HEK293 (cell line): ENCODE measurements around the gene KDM2B.

ENCODE experiments used
- CTCF ChIA-PET: fragments of 350-600 bp; formaldehyde crosslinking; extraction: SDS; loops from one replicate; lab custom pipeline; 2021; ENCODE audit warnings: antibody characterized with exemption; lab: Yijun Ruan, JAX
- POLR2A ChIA-PET: fragments of 300-600 bp; formaldehyde crosslinking; extraction: SDS; loops from one replicate; lab custom pipeline; 2020; ENCODE audit warnings: antibody characterized with exemption, inconsistent platforms; lab: Yijun Ruan, JAX
- H3K27ac ChIP-seq: fragments of 200-500 bp; sonication (Bioruptor generic); 2 replicates; pipeline ENCODE4 v1.5.1; 2014; ENCODE audit warnings: low read depth, low read length, control low read depth, inconsistent platforms; ENCODE audit errors: extremely low read depth
- H3K36me3 ChIP-seq, 2 experiments: fragments of 200-500 bp in 1 of 2; sonication (Bioruptor generic) in 1 of 2; 1 replicate in 1 of 2; 2 replicates in 1 of 2; pipeline ENCODE4 v1.5.1; 2014 to 2017; ENCODE audit warnings: inconsistent platforms in 2 of 2, low read length in 2 of 2; ENCODE audit not compliant: control insufficient read depth in 2 of 2, insufficient read depth in 1 of 2
- H3K4me1 ChIP-seq: fragments of 200-500 bp; sonication (Bioruptor generic); 2 replicates; pipeline ENCODE4 v1.5.1; 2014; ENCODE audit warnings: mild to moderate bottlenecking, low read length, inconsistent platforms; ENCODE audit not compliant: control insufficient read depth, insufficient read depth
- H3K4me3 ChIP-seq: 2 replicates; pipeline ENCODE4 v1.5.1; 2011; ENCODE audit warnings: low read depth, mild to moderate bottlenecking, control low read depth, low read length, moderate library complexity
- H3K9me3 ChIP-seq: fragments of 200-500 bp; sonication (Bioruptor generic); 2 replicates; pipeline ENCODE4 v1.5.1; 2014; ENCODE audit warnings: low read depth, low read length, inconsistent platforms; ENCODE audit not compliant: control insufficient read depth, insufficient read depth
- FEZF1 ChIP-seq: fragments of 450-650 bp; formaldehyde crosslinking; IDR thresholded peaks from 2 replicates; pipeline ENCODE4 v1.5.1; 2016; ENCODE audit warnings: missing biosample characterization, missing genetic modification characterization
- GLI4 ChIP-seq: fragments of 450-650 bp; formaldehyde crosslinking; IDR thresholded peaks from 2 replicates; pipeline ENCODE4 v1.5.1; 2016; ENCODE audit warnings: missing biosample characterization, missing genetic modification characterization
- GLIS1 ChIP-seq: fragments of 450-650 bp; formaldehyde crosslinking; IDR thresholded peaks from 2 replicates; pipeline ENCODE4 v1.5.1; 2016; ENCODE audit warnings: missing biosample characterization, missing genetic modification characterization
- PBX3 ChIP-seq: sonication (generic); formaldehyde crosslinking; IDR thresholded peaks from 2 replicates; pipeline ENCODE4 v1.8.1; 2022; ENCODE audit warnings: mild to moderate bottlenecking, moderate library complexity, missing genetic modification reagents
- PRDM1 ChIP-seq: fragments of 450-650 bp; formaldehyde crosslinking; IDR thresholded peaks from 2 replicates; pipeline ENCODE4; 2016; ENCODE audit warnings: missing biosample characterization, missing genetic modification characterization
- ZNF138 ChIP-seq: fragments of 450-650 bp; formaldehyde crosslinking; IDR thresholded peaks from 2 replicates; pipeline ENCODE4 v1.5.1; 2016; ENCODE audit warnings: missing biosample characterization, missing genetic modification characterization, borderline replicate concordance
- ZNF18 ChIP-seq: fragments of 450-650 bp; formaldehyde crosslinking; IDR thresholded peaks from 2 replicates; pipeline ENCODE4 v1.5.1; 2016; ENCODE audit warnings: missing biosample characterization, missing genetic modification characterization
- ZNF302 ChIP-seq: fragments of 450-650 bp; formaldehyde crosslinking; IDR thresholded peaks from 2 replicates; pipeline ENCODE4 v1.5.1; 2016; ENCODE audit warnings: missing biosample characterization, missing genetic modification characterization, low read depth
- ZNF341 ChIP-seq: fragments of 450-650 bp; formaldehyde crosslinking; IDR thresholded peaks from 2 replicates; pipeline ENCODE4; 2016; ENCODE audit warnings: low read depth, missing biosample characterization, missing genetic modification characterization
- ZNF398 ChIP-seq: fragments of 450-650 bp; formaldehyde crosslinking; IDR thresholded peaks from 2 replicates; pipeline ENCODE4 v1.5.1; 2017; ENCODE audit warnings: missing biosample characterization, missing genetic modification characterization
- ZNF423 ChIP-seq: fragments of 450-650 bp; formaldehyde crosslinking; IDR thresholded peaks from 2 replicates; pipeline ENCODE4 v1.5.1; 2016; ENCODE audit warnings: missing biosample characterization, missing genetic modification characterization
- ZNF692 ChIP-seq: fragments of 450-650 bp; formaldehyde crosslinking; IDR thresholded peaks from 2 replicates; pipeline ENCODE4 v1.5.1; 2016; ENCODE audit warnings: missing biosample characterization, missing genetic modification characterization
- ZNF76 ChIP-seq: fragments of 450-650 bp; formaldehyde crosslinking; IDR thresholded peaks from 2 replicates; pipeline ENCODE4; 2016; ENCODE audit warnings: low read depth, missing biosample characterization, missing genetic modification characterization, borderline replicate concordance
- ZNF777 ChIP-seq: fragments of 450-650 bp; formaldehyde crosslinking; IDR thresholded peaks from 2 replicates; pipeline ENCODE4 v1.5.1; 2017; ENCODE audit warnings: missing biosample characterization, missing genetic modification characterization, borderline replicate concordance
- TF ChIP-seq, protein P1 (sequence below): fragments of 450-650 bp; formaldehyde crosslinking; IDR thresholded peaks from 2 replicates; pipeline ENCODE4 v1.5.1; 2017; ENCODE audit warnings: missing biosample characterization, missing genetic modification characterization
- TF ChIP-seq, protein P2 (sequence below): fragments of 450-650 bp; formaldehyde crosslinking; IDR thresholded peaks from 2 replicates; pipeline ENCODE4 v1.5.1; 2016; ENCODE audit warnings: missing biosample characterization, missing genetic modification characterization

The KDM2B gene

GRCh38 chr12:121578230-121579189, 2.3 kb downstream of the KDM2B start:
- ChIA-PET CTCF (no interaction called here), POLR2A (interaction anchor here (1.3 to 2.0 kb wide), 3 partner anchors 10 to 40 kb away, joined by 4 to 9 read pairs (median 7); no protein-coding TSS in a partner anchor)
- H3K9me3 ChIP-seq, result no peaks in the 10 kb centered on the region
- H3K4me3 ChIP-seq, result peak overlapping the region; percentile 60
- TF ChIP-seq, protein P1, sequence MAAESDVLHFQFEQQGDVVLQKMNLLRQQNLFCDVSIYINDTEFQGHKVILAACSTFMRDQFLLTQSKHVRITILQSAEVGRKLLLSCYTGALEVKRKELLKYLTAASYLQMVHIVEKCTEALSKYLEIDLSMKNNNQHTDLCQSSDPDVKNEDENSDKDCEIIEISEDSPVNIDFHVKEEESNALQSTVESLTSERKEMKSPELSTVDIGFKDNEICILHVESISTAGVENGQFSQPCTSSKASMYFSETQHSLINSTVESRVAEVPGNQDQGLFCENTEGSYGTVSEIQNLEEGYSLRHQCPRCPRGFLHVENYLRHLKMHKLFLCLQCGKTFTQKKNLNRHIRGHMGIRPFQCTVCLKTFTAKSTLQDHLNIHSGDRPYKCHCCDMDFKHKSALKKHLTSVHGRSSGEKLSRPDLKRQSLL, result no peak
- peak; percentile 38; the same call in 1 of the 2 replicates for TF ChIP-seq PBX3 (CRISPR knock-in tag)
- TF ChIP-seq, protein P2, sequence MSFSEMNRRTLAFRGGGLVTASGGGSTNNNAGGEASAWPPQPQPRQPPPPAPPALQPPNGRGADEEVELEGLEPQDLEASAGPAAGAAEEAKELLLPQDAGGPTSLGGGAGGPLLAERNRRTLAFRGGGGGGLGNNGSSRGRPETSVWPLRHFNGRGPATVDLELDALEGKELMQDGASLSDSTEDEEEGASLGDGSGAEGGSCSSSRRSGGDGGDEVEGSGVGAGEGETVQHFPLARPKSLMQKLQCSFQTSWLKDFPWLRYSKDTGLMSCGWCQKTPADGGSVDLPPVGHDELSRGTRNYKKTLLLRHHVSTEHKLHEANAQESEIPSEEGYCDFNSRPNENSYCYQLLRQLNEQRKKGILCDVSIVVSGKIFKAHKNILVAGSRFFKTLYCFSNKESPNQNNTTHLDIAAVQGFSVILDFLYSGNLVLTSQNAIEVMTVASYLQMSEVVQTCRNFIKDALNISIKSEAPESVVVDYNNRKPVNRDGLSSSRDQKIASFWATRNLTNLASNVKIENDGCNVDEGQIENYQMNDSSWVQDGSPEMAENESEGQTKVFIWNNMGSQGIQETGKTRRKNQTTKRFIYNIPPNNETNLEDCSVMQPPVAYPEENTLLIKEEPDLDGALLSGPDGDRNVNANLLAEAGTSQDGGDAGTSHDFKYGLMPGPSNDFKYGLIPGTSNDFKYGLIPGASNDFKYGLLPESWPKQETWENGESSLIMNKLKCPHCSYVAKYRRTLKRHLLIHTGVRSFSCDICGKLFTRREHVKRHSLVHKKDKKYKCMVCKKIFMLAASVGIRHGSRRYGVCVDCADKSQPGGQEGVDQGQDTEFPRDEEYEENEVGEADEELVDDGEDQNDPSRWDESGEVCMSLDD (tag by site-specific recombination), result peak; percentile 63
- TF ChIP-seq GLI4 (tag by site-specific recombination), result no peak
- peak overlapping the region; percentile 69; the same call in 1 of the 2 replicates for H3K27ac ChIP-seq
- H3K36me3 ChIP-seq, result peaks cover 0 to 31% of the 10 kb centered on the region in 2 experiments; a peak in 2 of 3 replicates
- peaks cover 12% of the 10 kb centered on the region for H3K4me1 ChIP-seq

GRCh38 chr12:121577443-121578180, 3.2 kb downstream of the KDM2B start:
- Histone ChIP-seq H3K27ac (0 out of 2 replicates have a peak overlapping the region, but pooled peaks have one; percentile 21), H3K4me1 (peaks cover 12% of the 10 kb centered on the region), H3K9me3 (no peaks in the 10 kb centered on the region), H3K36me3 (peaks cover 0 to 31% of the 10 kb centered on the region in 2 experiments; a peak in 2 of 3 replicates), H3K4me3 (no peak overlapping the region)
- ChIA-PET CTCF (interaction anchor here (0.8 to 1.8 kb wide), 3 partner anchors 20 to 46 kb away, joined by 3 to 6 read pairs (median 3); no protein-coding TSS in a partner anchor), POLR2A (interaction anchor here (0.6 to 1.3 kb wide), 2 partner anchors 50 to 98 kb away, joined by 3 to 4 read pairs; no protein-coding TSS in a partner anchor)
- TF ChIP-seq FEZF1 (tag by site-specific recombination), result no peak
- no peak for TF ChIP-seq ZNF138 (tag by site-specific recombination)
- no peak for TF ChIP-seq ZNF18 (tag by site-specific recombination)
- peak; percentile 59 for TF ChIP-seq PRDM1 (tag by site-specific recombination)
- no peak for TF ChIP-seq ZNF76 (tag by site-specific recombination)
- no peak for TF ChIP-seq ZNF423 (tag by site-specific recombination)
- TF ChIP-seq GLIS1 (tag by site-specific recombination), result peak; percentile 74
- TF ChIP-seq ZNF302 (tag by site-specific recombination), result no peak
- TF ChIP-seq, protein P2 (tag by site-specific recombination), result no peak
- TF ChIP-seq ZNF777 (tag by site-specific recombination), result no peak
- TF ChIP-seq ZNF398 (tag by site-specific recombination), result 0 out of 2 replicates have a peak, but pooled peaks have one; percentile 12
- TF ChIP-seq ZNF692 (tag by site-specific recombination), result peak; percentile 65
- TF ChIP-seq ZNF341 (tag by site-specific recombination), result no peak
